HG02852 (cell line): ENCODE data around the gene MED15.
"Not testable (repeated sequence)": the region's sequence is repeated elsewhere in the genome, so short reads cannot be mapped to it uniquely, and the experiment has no call there.

ENCODE experiments used
- ATAC-seq: cut with Tn5 transposase; IDR thresholded peaks from one replicate; pipeline ENCODE4 v1.9.1; 2021; ENCODE audit warnings: mild to moderate bottlenecking, moderate library complexity; ENCODE audit not compliant: unreplicated experiment

Gene MED15

DNA sequence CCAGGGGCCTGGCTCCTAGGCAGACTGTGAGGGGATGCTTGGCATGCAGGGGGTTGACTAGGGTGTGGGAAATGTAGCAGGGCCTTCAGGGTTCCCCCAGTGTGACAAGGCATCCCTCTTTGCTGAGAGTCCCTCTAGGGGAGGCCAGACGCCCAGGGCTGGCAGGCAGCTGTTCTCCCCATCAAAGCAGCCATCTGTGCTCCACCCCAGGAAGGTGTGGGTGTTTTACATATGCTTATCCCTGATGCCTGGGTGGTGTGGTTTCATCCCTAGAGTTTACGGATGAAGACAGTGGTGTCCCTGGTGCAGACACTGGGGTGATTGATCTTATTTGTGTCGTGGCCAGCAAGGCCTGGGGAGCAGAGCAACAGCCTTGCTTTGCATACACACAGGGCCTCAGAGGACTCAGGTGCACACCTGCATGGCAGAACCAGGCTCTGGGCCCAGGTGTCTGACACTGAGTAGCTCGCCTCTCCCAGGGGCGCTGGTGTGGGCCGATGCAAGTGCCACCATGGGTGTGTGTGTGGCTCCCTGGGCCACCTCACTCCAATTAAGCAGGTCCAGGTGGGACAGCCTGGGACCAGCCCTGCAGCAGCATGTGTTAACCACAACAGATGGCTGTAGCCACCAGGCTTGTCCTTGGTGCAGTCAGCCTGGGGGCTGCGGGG, 74.2 kb downstream of the MED15 start:
- no peak for ATAC-seq

DNA sequence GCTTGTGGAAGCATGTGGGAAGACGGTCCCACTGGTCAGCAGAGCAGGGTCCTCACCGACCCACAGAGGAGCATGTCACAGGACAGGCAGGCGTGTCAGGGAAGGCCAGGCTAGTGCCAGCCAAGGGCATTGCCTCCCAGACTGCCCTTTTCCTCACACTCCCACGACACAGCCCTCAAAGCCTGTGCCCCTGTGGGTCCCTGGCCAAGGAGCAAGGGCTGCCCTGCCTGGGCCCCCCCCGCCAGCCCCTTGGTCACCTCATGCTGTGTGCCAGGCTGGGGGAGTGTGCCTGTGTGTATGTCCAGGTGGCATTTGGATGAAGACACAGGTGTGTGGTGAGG, 74.7 kb downstream of the MED15 start:
- ATAC-seq: no peak

DNA sequence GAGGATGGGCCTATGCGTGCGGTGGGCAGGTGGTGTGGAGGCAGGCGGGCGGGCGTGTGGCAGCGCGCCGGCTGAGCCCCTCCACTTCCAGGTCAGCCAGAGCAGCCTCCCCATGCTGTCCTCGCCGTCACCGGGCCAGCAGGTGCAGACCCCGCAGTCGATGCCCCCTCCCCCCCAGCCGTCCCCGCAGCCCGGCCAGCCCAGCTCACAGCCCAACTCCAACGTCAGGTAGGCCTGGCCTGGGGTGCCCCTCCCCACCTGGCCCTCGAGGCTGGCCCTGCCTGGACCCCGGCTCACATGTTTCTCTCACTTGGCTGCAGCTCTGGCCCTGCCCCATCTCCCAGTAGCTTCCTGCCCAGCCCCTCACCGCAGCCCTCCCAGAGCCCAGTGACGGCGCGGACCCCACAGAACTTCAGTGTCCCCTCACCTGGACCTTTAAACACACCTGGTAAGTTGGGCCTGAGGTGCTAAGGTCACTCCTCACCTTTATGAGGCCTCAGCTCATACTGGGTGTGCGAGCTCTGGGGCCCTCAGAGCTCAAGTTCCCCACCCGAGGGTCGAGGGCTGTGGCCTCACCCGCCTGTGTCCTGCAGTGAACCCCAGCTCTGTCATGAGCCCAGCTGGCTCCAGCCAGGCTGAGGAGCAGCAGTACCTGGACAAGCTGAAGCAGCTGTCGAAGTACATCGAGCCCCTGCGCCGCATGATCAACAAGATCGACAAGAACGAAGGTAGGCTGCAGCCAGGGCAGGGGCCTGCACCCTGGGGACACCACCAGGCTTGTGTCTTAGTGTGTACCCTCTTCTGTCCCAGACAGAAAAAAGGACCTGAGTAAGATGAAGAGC, 75.3 kb downstream of the MED15 start:
- no peak for ATAC-seq

- no peak for ATAC-seq
These were observed 76.1 kb downstream of the MED15 start for GRCh38 chr22:20583471-20583922.

- ATAC-seq: no peak
These were observed 76.8 kb downstream of the MED15 start for GRCh38 chr22:20584029-20584871.

DNA sequence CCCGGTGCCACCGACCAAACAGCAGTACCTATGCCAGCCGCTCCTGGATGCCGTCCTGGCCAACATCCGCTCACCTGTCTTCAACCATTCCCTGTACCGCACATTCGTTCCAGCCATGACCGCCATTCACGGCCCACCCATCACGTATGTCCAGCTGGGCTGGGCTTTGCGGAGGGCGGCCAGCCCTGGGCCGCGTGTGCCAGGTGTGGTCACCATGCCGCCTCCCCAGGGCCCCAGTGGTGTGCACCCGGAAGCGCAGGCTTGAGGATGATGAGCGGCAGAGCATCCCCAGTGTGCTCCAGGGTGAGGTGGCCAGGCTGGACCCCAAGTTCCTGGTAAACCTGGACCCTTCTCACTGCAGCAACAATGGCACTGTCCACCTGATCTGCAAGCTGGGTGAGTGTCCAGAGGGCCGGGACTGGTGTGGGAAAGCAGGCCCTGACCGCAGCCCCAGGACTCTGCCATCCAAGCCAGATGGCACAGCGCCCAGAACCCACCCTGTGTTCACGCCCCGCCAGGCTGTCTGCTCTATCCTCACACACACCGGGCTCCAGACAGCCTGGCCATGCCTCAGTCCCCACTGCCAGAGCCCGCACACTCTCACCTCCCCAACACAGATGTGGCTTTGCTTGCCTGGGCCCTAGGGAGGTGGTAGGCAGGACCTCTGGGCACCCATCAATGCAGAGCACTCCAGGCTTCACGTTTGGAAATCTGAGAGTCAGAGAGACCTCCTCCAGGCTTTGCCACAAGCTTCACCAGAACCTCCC, 77.6 kb downstream of the MED15 start:
- no peak for ATAC-seq

- no peak for ATAC-seq
These were observed 78.4 kb downstream of the MED15 start for GRCh38 chr22:20585639-20586402.

GRCh38 chr22:20586403-20586745, 79.0 kb downstream of the MED15 start:
- no peak for ATAC-seq

- ATAC-seq: no peak
These were observed 80.0 kb downstream of the MED15 start for GRCh38 chr22:20587206-20587958.

- ATAC-seq: no peak
These were observed 80.9 kb downstream of the MED15 start for GRCh38 chr22:20588092-20588842.

GRCh38 chr22:20588843-20589581, 81.6 kb downstream of the MED15 start:
- no peak for ATAC-seq

GRCh38 chr22:20589614-20590476, 82.4 kb downstream of the MED15 start:
- ATAC-seq: no peak

DNA sequence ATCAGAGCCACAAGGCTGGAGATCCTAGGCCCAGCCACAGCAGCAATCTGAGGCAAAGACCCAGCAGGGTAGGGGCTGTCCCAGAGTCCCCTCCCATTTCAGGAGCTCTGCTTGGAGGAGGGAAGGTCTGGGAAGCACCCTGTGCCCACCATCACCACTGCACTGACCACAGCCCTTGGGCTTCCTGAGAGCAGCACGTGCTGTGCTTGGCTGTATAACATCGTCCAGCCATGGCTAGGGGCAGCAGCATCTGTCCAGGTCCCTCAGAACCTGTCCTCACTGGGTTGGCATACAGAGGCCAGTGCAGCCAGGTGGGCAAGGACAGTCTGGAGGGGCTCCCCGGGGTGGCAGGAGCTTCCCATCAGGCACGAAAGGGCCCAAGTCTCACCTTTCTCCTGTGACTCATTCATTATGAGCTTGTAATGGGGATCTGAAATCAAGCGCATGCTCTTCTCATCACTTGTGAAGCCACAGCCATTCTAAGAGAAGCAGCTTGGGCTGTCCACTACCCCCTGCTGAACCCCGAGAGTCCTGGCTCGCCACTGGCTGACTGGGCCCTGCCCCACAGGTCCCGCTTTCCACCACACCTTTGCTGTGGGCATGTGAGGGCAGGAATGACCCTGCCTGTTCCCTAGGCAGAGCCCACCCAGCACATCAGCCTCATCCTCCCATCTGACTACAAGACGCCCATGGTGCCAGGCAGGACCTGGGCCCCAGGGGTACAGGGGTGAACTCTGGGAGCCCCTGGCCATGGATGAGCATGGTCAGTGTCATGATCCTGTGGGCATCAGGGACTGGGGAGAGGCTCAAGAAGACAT, 83.3 kb downstream of the MED15 start:
- no peak for ATAC-seq

DNA sequence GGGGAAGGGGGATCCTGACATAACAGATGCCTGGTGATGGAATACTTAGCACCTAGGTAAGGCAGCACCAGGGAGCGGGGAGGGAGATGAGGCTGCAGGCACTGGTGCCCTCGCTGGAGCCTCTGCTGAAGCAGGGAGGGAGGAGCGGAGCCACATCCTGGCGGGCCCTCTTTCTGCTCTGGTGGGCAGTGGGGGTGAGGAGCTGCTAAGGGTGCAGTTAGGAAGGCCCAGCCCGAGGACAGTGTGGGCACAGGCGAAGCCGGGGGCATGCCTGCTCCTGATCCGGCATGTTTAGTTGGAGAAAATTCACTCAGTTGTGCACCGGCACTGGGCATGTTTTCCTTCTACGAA, 83.9 kb downstream of the MED15 start:
- ATAC-seq: no peak

DNA sequence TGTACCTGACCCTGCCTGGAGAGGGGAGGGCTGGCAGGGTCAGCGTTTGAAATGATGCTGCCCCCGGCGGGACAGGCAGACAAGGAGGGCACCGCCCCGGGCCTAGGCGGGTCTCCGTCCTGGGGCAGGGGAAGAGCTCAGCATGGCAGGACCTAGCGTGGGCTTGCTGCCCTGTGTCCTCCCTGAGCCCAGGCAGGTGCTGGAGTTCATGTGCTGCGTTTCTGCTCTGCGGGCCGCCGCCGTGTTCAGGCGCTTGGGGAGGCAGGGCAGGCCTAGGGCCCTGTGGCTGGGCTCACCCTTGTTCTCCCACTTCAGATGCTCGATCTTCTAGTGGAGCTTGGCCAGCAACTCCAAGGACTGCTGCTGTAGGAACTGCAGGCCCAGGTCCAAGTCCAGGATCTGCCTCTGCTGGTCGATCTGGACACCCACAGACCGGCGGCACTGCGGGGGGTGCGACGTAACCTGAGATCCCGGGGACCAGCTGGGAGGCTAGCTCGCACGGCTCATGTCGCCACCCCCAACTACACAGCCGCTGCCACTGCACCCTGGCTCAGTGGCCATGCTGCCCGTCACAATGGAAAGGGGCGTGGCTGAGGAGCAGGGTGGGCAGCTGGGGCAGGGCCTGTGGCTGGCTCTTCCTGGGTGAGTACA, 84.4 kb downstream of the MED15 start:
- ATAC-seq: no peak

GRCh38 chr22:20594038-20594437, 86.6 kb downstream of the MED15 start:
- ATAC-seq: not testable (repeated sequence)
